Stimulated activated naive B cell treated with anti-CD40 and anti-IgM and Interleukin-4, amounts not matched to agents 10 μg/mL and 1 μg/mL and 100 μg/mL, for 72 hours (primary cell): ENCODE data around the gene APOL1.

Experiments used
- ATAC-seq, 2 donors: fragments of 150-1000 bp; cut with Tn5 transposase; replicated peaks; 2 replicates each; pipeline ENCODE4 v1.10.0; 2021; ENCODE audit warnings: moderate library complexity in 1 of 2
- DNase-seq: peaks from one replicate; pipeline ENCODE4 v3.0.0; 2021
- H3K27ac Mint-ChIP-seq: one replicate; pipeline ENCODE4 v1.8.0; 2022; ENCODE audit warnings: mild to moderate bottlenecking, mixed read lengths
- H3K27me3 Mint-ChIP-seq, 2 donors: one replicate each; pipeline ENCODE4 v1.8.0; 2022; ENCODE audit warnings: mixed read lengths in 2 of 2
- H3K36me3 Mint-ChIP-seq, 2 donors: one replicate each; pipeline ENCODE4 v1.8.0; 2022; ENCODE audit warnings: mixed read lengths in 2 of 2, mild to moderate bottlenecking in 1 of 2
- H3K4me1 Mint-ChIP-seq, 2 donors: one replicate each; pipeline ENCODE4 v1.8.0; 2022; ENCODE audit warnings: mixed read lengths in 2 of 2, mild to moderate bottlenecking in 1 of 2
- H3K4me3 Mint-ChIP-seq, 2 donors: one replicate each; pipeline ENCODE4 v1.8.0; 2022; ENCODE audit warnings: mild to moderate bottlenecking in 2 of 2, mixed read lengths in 2 of 2, moderate library complexity in 1 of 2
- H3K9me3 Mint-ChIP-seq, 2 donors: one replicate each; pipeline ENCODE4 v1.8.0; 2022; ENCODE audit warnings: mixed read lengths in 2 of 2, mild to moderate bottlenecking in 1 of 2

APOL1 gene

GRCh38 chr22:36291831-36292740 lies 39.2 kb downstream of the APOL1 start:
- Mint-ChIP-seq H3K4me1 (peaks cover 7 to 20% of the 10 kb centered on the region in 2 donors), H3K4me3 (no peak overlapping the region), H3K36me3 (peaks cover 69 to 74% of the 10 kb centered on the region in 2 donors), H3K9me3 (no peaks in the 10 kb centered on the region), H3K27ac (peak overlapping the region; percentile 53), H3K27me3 (no peaks in the 10 kb centered on the region)
- no peak for DNase-seq
- peak in 1 of 2 donors; percentile 14 for ATAC-seq

GRCh38 chr22:36292823-36293530 lies 40.0 kb downstream of the APOL1 start:
- H3K36me3 Mint-ChIP-seq = peaks cover 68 to 80% of the 10 kb centered on the region in 2 donors
- H3K27ac Mint-ChIP-seq = peak overlapping the region; percentile 62
- ATAC-seq = no peak

GRCh38 chr22:36293606-36294292 lies 40.8 kb downstream of the APOL1 start:
- Mint-ChIP-seq H3K4me3 (no peak overlapping the region), H3K9me3 (no peaks in the 10 kb centered on the region), H3K36me3 (peaks cover 67 to 75% of the 10 kb centered on the region in 2 donors), H3K4me1 (peaks cover 8 to 20% of the 10 kb centered on the region in 2 donors), H3K27me3 (no peaks in the 10 kb centered on the region), H3K27ac (peak overlapping the region; percentile 79)
- DNase-seq = no peak
- ATAC-seq = no peak

More at GRCh38 chr22:36292823-36293530, 40.0 kb downstream of the APOL1 start:
- H3K4me1 Mint-ChIP-seq = peaks cover 8 to 20% of the 10 kb centered on the region in 2 donors
- no peaks in the 10 kb centered on the region for H3K9me3 Mint-ChIP-seq
- no peak for DNase-seq
- no peak overlapping the region for H3K4me3 Mint-ChIP-seq
- H3K27me3 Mint-ChIP-seq = no peaks in the 10 kb centered on the region

- DNase-seq (no peak), ATAC-seq (no peak)
- peaks cover 62 to 73% of the 10 kb centered on the region in 2 donors for H3K36me3 Mint-ChIP-seq
- peaks cover 6 to 17% of the 10 kb centered on the region in 2 donors for H3K4me1 Mint-ChIP-seq
- H3K9me3 Mint-ChIP-seq = no peaks in the 10 kb centered on the region
- peak overlapping the region; percentile 79 for H3K27ac Mint-ChIP-seq
- H3K27me3 Mint-ChIP-seq = no peaks in the 10 kb centered on the region
- no peak overlapping the region for H3K4me3 Mint-ChIP-seq
Observed at GRCh38 chr22:36294293-36294620, 41.3 kb downstream of the APOL1 start.

- Mint-ChIP-seq H3K4me3 (no peak overlapping the region), H3K27ac (peak overlapping the region; percentile 79), H3K9me3 (no peaks in the 10 kb centered on the region), H3K27me3 (no peaks in the 10 kb centered on the region), H3K4me1 (peaks cover 6 to 17% of the 10 kb centered on the region in 2 donors), H3K36me3 (peaks cover 62 to 73% of the 10 kb centered on the region in 2 donors)
- ATAC-seq (no peak), DNase-seq (no peak)
Observed at GRCh38 chr22:36294801-36295200, 41.9 kb downstream of the APOL1 start.

- peaks cover 63 to 74% of the 10 kb centered on the region in 2 donors for H3K36me3 Mint-ChIP-seq
- H3K27ac Mint-ChIP-seq = peak overlapping the region; percentile 80
- no peak overlapping the region for H3K4me3 Mint-ChIP-seq
- peaks cover 6 to 19% of the 10 kb centered on the region in 2 donors for H3K4me1 Mint-ChIP-seq
- no peaks in the 10 kb centered on the region for H3K27me3 Mint-ChIP-seq
- ATAC-seq (no peak), DNase-seq (no peak)
- H3K9me3 Mint-ChIP-seq = no peaks in the 10 kb centered on the region
Observed at GRCh38 chr22:36295247-36295646, 42.3 kb downstream of the APOL1 start.

- H3K9me3 Mint-ChIP-seq = no peaks in the 10 kb centered on the region
- ATAC-seq (no peak), DNase-seq (no peak)
- no peaks in the 10 kb centered on the region for H3K27me3 Mint-ChIP-seq
- H3K27ac Mint-ChIP-seq = peak overlapping the region; percentile 25
- no peak overlapping the region for H3K4me3 Mint-ChIP-seq
- peaks cover 11 to 31% of the 10 kb centered on the region in 2 donors for H3K4me1 Mint-ChIP-seq
- H3K36me3 Mint-ChIP-seq = peaks cover 72 to 82% of the 10 kb centered on the region in 2 donors
Observed at GRCh38 chr22:36296690-36297089, 43.8 kb downstream of the APOL1 start.

GRCh38 chr22:36297568-36297967 lies 44.6 kb downstream of the APOL1 start:
- ATAC-seq (no peak), DNase-seq (no peak)
- H3K4me3 Mint-ChIP-seq = no peak overlapping the region
- peaks cover 12 to 26% of the 10 kb centered on the region in 2 donors for H3K4me1 Mint-ChIP-seq
- no peaks in the 10 kb centered on the region for H3K27me3 Mint-ChIP-seq
- no peaks in the 10 kb centered on the region for H3K9me3 Mint-ChIP-seq
- peaks cover 65 to 76% of the 10 kb centered on the region in 2 donors for H3K36me3 Mint-ChIP-seq
- peak overlapping the region; percentile 85 for H3K27ac Mint-ChIP-seq

- Mint-ChIP-seq H3K27me3 (no peaks in the 10 kb centered on the region), H3K36me3 (peaks cover 63 to 74% of the 10 kb centered on the region in 2 donors), H3K4me1 (peaks cover 14 to 30% of the 10 kb centered on the region in 2 donors), H3K27ac (peak overlapping the region; percentile 71), H3K9me3 (no peaks in the 10 kb centered on the region), H3K4me3 (no peak overlapping the region)
- no peak for ATAC-seq
- no peak for DNase-seq
Observed at GRCh38 chr22:36298118-36298517, 45.2 kb downstream of the APOL1 start.

- DNase-seq (no peak), ATAC-seq (no peak)
- H3K4me3 Mint-ChIP-seq = no peak overlapping the region
- H3K4me1 Mint-ChIP-seq = peaks cover 15 to 31% of the 10 kb centered on the region in 2 donors
- H3K27ac Mint-ChIP-seq = peak overlapping the region; percentile 37
- H3K9me3 Mint-ChIP-seq = no peaks in the 10 kb centered on the region
- no peaks in the 10 kb centered on the region for H3K27me3 Mint-ChIP-seq
- peaks cover 63 to 72% of the 10 kb centered on the region in 2 donors for H3K36me3 Mint-ChIP-seq
Observed at GRCh38 chr22:36298601-36299000, 45.7 kb downstream of the APOL1 start.

GRCh38 chr22:36299295-36299694 lies 46.4 kb downstream of the APOL1 start:
- no peak for ATAC-seq
- H3K9me3 Mint-ChIP-seq = no peaks in the 10 kb centered on the region
- peaks cover 14 to 31% of the 10 kb centered on the region in 2 donors for H3K4me1 Mint-ChIP-seq
- no peak for DNase-seq
- peaks cover 60 to 71% of the 10 kb centered on the region in 2 donors for H3K36me3 Mint-ChIP-seq
- no peaks in the 10 kb centered on the region for H3K27me3 Mint-ChIP-seq
- H3K27ac Mint-ChIP-seq = peak overlapping the region; percentile 89
- no peak overlapping the region for H3K4me3 Mint-ChIP-seq

- peaks cover 54 to 69% of the 10 kb centered on the region in 2 donors for H3K36me3 Mint-ChIP-seq
Observed at GRCh38 chr22:36299911-36300310, 47.0 kb downstream of the APOL1 start.

GRCh38 chr22:36300396-36301212 lies 47.7 kb downstream of the APOL1 start:
- DNase-seq (no peak), ATAC-seq (no peak)
- Mint-ChIP-seq H3K27me3 (no peaks in the 10 kb centered on the region), H3K36me3 (peaks cover 50 to 69% of the 10 kb centered on the region in 2 donors), H3K27ac (peak overlapping the region; percentile 80), H3K4me3 (peak overlapping the region in 1 of 2 donors; percentile 39), H3K9me3 (no peaks in the 10 kb centered on the region), H3K4me1 (peaks cover 14 to 33% of the 10 kb centered on the region in 2 donors)

More at GRCh38 chr22:36299911-36300310, 47.0 kb downstream of the APOL1 start:
- ATAC-seq = no peak
- no peaks in the 10 kb centered on the region for H3K27me3 Mint-ChIP-seq
- H3K9me3 Mint-ChIP-seq = no peaks in the 10 kb centered on the region
- peaks cover 14 to 31% of the 10 kb centered on the region in 2 donors for H3K4me1 Mint-ChIP-seq
- no peak for DNase-seq
- peak overlapping the region; percentile 89 for H3K27ac Mint-ChIP-seq
- no peak overlapping the region for H3K4me3 Mint-ChIP-seq
